Adipose tissue (tissue), 3 donors: ENCODE measurements around the gene CAPZB. TPM values are rescaled to one million over a fixed set of nuclear protein-coding genes. Genes with fewer than 3 reads are reported as not detected.
A peak's percentile ranks its signal among the peaks of the same experiment; 100 is the strongest.
"Not testable (repeated sequence)": the region's sequence is repeated elsewhere in the genome, so short reads cannot be mapped to it uniquely, and the experiment has no call there.

Source experiments
- H3K27ac ChIP-seq: one replicate; pipeline ENCODE4 v1.5.1; 2013; ENCODE audit warnings: low read depth, low read length
- WGBS, 3 donors: extraction: QIAGEN DNeasy Blood & Tissue Kit; methylation state at CpG; one replicate each; pipeline ENCODE4 v1.1.7; 2013; 5-methylcytosine and 5-hydroxymethylcytosine counted together
- polyA plus RNA-seq, 3 donors: library from polyadenylated mRNA; stranded (reverse); fragments of 200-250 nt; gene quantifications; one replicate each; pipeline ENCODE4 v1.2.3, GENCODE V29; 2013
- donor health status: healthy with polysubstance abuse.
- donor health status: Bipolar disorder and iron deficiency.
- donor health status: healthy.

CAPZB gene
- 100 to 1,000 TPM in 2 of 3 donors, 10 to 100 TPM in 1; 69.7 to 265 (median 214) TPM for polyA plus RNA-seq

DNA sequence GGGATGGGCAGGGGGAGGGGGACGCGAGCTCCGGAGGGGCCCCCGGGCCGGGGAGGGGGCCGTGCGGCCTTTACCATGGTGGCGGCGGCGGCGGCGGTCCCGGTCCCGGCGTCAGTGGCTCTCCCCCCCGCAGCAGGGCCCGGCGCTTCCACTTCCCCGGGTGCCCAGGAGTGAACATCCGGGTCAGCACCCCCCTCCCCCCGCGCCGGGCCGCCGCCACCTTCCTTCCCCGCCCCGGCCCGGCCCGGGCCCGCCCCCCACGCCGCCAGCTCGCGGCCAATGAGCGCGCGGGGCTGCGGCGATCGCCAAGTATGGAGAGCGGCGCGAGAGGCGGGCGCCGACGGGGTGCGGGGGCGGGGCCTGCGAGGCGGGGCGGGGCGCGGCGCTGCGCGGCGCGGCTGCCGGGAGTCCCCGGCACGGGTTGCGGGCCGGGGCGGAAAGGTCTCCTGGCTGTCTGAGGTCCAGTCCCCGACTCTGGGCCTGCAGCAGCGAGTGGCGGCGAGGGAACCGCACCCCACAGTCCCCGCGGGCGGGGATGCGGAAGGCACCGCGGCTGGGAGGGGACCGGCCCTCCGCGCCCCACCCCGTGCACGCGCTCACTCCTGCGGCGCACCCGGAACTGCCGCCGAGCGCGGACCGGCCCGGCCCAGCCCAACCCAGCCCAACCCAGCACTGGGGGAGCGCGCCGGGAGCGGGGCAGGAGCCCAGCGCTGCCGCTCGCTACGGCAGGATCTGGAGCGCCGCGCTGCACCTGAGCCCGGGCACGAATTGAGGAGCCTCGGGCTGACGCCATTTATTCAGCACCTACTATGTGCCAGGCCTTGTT lies at the start of gene CAPZB:
Gene CAPZB, minus strand, starts transcription at position 178 of the 826 bp plus-strand sequence. Its CDS starts 101 bp downstream, at position 77.
- 0 to 1% (median 1%) methylated on average over 69 to 105 of the region's 106 CpGs for WGBS, 3 donors
- peak within 1 kb of the TSS; percentile 91 for H3K27ac ChIP-seq

DNA sequence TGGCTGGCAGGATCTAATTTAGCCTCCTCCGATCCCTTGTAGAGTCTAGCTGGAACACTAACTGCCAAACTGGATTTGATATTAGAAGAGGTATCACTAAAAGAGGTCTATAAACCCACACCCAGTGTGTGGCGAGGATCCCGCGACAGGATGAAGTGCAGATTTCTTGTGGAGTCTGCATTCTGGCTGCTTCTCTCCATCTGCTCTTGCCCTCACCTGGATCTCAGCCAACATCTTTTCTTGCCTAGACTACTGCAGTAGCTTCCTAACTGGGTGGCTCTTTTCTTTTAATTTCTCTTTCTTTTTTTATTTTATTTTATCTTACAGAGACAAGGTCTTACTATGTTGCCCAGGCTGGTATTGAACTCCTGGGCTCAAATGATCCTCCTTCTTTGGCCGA lies 48.9 kb upstream of the CAPZB start:
- H3K27ac ChIP-seq, result no peak overlapping the region
- 84 to 94% (median 88%) methylated on average over 5 of the region's 5 CpGs for WGBS, 3 donors

DNA sequence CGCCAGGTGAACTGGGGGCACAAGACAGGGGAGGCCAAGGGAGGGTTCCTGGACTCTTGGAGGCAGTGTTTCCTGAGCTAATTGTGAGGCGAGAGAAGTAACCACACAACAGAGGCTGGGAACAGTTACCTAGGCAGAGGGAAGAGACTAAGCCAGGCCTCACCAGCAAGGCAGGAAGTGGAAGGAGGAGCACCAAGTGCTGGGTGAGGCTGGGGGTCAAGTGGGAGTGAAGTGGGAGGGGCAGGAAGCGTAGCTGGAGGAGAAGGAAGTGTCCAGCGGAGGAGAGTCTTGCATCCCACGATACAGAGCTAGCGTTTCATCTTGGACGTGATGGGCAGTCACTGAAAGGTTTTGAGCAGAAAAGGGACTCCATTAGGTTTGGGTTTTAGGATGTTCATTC lies 48.3 kb upstream of the CAPZB start:
- 51 to 74% (median 51%) methylated on average over 7 of the region's 7 CpGs for WGBS, 3 donors
- no peak overlapping the region for H3K27ac ChIP-seq

DNA sequence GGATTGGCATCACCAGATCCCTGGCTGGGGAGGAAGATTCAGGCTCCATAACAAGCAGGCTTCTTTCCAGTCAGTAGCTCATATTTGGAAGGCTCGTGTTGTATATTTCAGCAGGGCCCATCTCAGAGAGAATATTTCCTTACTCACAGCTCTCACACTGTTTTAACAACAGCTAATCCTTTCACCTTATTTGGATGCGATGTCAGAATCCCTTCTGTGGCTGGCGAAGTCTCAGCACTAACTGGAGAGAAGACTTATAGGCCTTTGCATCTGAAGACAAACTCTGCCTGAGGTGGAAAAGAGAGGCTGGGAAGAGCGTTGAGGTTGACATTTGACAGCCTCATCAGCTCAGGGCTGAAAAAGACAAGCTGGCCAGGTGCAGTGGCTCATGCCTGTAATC lies 47.2 kb upstream of the CAPZB start:
- H3K27ac ChIP-seq, result no peak overlapping the region

DNA sequence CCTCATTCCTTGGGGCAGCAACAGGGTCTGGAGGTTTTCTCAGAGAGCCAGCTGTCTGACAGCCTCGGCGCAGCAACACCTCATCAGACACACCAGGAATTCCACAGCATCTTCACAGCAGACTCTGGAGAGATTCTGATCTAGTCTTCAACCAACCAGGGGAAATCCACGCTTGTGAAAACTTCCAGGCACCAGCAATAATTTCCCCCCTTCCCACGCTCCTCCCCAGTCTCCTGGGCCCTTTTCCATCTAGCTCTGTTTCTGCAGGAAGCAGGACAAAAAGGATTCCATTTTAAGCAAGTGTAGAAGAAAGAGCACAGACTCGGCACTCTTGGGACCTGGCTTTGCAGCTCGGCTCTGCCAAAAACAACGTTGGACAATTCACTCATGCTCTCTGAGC lies 44.3 kb upstream of the CAPZB start:
- 47 to 69% (median 58%) methylated on average over 7 of the region's 7 CpGs for WGBS, 3 donors
- no peak overlapping the region for H3K27ac ChIP-seq

More for the DNA sequence above, 47.2 kb upstream of the CAPZB start:
- 94 to 96% (median 94%) methylated on average over 4 of the region's 4 CpGs for WGBS, 3 donors

DNA sequence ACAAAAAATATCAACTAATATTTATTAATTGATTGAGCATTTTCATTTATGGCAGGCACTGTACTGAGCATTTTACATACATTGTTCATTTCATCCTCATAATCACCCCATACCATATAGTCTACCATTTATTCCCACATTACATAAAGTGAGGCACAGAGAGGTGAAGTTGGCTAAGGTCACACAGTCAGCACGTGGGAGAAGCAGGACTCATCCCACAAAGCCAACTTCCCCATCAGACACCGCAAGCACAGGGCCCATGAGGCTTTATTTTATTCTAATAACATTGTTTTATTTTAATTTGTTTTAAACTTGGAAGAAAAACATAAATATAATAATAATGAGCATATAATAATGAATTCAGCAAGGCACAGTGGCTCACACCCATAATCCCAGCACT lies 43.1 kb upstream of the CAPZB start:
- 72 to 83% (median 72%) methylated on average over 2 of the region's 2 CpGs for WGBS, 3 donors
- H3K27ac ChIP-seq, result no peak overlapping the region

DNA sequence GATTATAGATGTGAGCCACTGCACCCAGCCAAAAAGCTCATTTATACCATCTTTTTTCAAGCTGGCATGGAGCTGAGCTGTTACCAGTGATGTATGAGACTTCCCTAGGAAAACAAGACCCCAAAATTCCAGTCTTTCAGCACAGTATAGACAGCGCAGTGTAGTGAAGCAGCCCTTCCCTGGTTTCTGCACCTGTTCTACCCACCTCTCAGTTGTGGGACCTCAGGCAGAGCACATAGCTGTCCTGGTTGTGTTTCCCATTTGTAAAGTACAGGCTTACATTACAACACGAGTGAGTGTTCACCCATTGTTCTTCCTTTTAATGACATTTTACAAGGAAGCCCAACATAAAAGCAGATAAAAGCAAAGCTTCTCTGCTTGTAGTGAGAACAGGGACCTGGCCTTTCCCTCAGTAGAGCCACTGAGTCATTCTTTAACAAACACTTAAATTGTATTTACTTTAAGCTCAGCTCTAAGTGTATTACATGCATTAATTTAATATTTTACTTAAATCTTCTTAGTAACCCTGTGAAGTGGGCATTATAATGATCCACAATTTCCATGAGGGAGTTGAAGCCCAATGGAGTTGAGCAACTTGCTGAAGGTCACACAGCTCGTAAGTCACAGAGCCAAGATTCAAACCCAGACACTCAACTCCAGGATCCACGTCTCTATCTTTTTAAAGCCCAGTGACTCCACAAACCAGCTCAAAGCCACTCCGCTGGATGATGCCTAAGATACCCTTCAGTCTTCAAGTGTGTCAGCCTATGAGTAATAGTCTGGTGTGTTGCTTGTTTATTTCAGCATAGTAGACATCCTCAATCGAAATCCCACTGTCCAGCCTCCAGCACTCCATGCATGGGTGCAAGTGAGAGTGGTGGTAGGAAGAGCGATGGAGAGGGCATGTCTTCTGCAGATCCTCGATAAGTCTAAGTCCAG lies 40.5 kb upstream of the CAPZB start:
- no peak overlapping the region for H3K27ac ChIP-seq

DNA sequence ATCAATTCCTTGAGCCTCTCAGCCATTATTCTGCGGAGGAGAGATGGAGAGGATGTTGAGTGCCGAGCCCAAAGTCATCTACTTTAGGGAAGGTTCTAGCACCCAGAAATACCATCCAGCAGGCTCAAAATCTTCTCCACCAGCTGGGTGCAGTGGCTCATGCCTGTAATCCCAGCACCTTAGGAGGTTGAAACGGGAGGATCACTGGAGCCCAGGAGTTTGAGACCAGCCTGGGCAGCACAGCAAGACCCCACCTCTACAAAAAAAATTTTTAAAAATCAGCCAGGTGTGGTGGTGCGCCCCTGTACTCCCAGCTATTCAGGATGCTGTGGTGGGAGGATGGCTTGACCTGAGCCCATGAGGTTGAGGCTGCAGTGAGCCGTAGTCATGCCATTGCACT lies 39.5 kb upstream of the CAPZB start:
- H3K27ac ChIP-seq, result no peak overlapping the region
- 94 to 95% (median 94%) methylated on average over 5 of the region's 5 CpGs for WGBS, 3 donors

More for the DNA sequence above, 40.5 kb upstream of the CAPZB start:
- WGBS, 3 donors, result 84 to 91% (median 87%) methylated on average over 8 of the region's 8 CpGs

DNA sequence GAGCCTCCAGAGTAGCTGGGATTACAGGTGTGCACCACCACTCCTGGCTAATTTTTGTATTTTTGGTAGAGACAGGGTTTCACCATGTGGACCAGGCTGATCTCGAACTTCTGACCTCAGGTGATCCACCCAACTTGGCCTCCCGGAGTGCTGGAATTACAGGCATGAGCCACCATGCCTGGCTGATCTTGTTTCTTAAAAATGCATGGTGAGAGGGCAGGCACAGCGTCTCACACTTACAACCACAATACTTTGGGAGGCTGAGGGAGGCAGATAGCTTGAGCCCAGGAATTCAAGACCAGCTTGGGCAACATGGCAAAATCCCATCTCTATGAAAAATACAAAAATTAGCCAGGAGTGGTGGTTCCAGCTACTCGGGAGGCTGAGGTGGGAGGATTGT lies 37.2 kb upstream of the CAPZB start:
- not testable (repeated sequence) for H3K27ac ChIP-seq
- 85 to 93% (median 93%) methylated on average over 4 of the region's 4 CpGs for WGBS, 3 donors

DNA sequence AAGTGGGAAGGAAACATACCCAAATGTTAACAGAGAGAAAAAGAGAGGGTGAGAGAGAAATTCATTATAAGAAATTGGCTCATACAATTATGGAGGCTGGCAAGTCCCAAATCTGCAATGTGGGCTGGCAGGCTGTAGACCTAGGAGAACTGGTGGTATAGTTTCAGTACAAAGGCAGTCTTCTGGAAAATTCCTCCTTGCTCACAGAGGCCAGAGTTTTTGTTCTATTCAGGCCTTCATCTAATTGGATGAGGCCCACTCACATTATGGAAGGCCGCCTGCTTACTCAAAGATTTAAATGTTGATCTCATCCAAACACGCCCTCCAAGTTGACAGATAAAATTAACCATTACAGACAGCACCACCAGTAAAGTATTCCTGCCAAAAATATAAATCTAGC lies 36.1 kb upstream of the CAPZB start:
- 88 to 91% (median 91%) methylated on average over 2 of the region's 2 CpGs for WGBS, 3 donors
- H3K27ac ChIP-seq, result no peak overlapping the region

DNA sequence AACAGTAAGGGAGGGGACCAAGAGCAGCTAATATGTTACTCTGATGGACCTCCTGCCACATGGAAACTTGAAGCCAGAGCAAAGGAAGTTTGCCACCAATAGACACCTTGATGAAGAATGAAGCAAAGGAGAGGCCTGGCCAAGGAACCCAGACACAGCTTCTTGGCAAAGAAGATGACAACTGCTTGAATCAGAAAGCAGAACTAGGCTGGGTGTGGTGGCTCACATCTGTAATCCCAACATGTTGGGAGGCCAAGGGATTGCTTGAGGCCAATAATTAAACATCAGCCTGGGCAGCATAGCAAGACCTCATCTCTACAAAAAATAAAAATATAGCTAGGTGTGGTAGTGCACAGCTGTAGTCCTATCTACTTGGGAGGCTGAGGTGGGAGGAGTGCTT lies 31.7 kb upstream of the CAPZB start:
- no peak overlapping the region for H3K27ac ChIP-seq

DNA sequence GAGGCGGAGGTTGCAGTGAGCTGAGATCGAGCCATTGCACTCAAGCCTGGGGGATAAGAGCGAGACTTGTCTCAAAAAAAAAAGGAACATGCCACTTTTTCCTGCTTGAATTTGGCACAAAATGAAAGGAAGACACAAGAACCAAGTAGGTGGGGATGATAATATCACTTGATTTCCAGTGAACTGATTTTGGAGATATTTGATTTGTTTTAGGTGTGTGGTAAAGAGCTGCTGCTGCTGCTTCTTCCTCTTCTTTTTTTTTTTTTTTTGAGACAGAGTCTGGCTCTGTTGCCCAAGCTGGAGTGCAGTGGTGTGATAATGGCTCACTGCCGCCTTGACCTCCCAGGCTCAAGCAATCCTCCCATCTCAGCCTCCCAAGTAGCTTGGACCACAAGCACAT lies 29.9 kb upstream of the CAPZB start:
- 93 to 98% (median 95%) methylated on average over 4 of the region's 4 CpGs for WGBS, 3 donors

DNA sequence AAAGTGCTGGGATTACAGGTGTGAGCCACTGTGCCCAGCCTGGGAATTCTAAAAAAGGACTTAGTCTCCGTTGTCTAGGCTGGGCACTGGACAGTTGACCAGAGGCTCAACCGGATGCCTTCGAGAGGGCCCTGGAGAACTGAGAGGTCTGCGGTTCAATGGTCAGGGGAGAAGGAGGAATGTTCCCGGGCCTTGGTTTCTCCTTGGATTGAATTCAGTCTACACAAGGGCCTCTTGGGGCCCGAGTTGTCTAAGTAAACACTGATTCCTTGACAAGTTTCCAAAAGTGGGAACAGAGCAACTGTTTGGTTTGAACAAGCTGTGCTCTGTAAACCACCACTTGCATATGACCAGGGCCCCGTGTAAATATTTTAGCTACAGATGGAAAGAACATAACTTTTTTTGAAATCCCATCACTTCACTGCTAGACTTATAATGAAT lies 29.1 kb upstream of the CAPZB start:
- H3K27ac ChIP-seq, result no peak overlapping the region
- 63 to 73% (median 66%) methylated on average over 7 of the region's 7 CpGs for WGBS, 3 donors

More for the DNA sequence above, 29.9 kb upstream of the CAPZB start:
- no peak overlapping the region for H3K27ac ChIP-seq

DNA sequence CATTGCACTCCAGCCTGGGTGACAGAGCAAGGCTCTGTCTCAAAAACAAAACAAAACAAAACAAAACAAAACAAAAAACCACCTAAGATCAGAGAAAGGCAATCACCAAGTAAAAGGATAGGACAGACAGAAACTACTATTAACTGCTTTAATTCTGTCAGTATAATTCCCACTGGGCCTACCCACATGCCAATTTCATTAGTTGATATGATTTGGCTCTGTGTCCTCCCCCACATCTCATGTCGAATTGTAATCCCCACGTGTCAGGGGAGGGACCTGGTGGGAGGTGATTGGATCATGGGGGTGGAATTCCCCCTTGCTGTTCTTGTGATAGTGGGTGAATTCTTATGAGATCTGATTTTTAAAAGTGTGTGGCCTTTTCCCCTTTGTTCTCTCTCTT lies 27.2 kb upstream of the CAPZB start:
- no peak overlapping the region for H3K27ac ChIP-seq

DNA sequence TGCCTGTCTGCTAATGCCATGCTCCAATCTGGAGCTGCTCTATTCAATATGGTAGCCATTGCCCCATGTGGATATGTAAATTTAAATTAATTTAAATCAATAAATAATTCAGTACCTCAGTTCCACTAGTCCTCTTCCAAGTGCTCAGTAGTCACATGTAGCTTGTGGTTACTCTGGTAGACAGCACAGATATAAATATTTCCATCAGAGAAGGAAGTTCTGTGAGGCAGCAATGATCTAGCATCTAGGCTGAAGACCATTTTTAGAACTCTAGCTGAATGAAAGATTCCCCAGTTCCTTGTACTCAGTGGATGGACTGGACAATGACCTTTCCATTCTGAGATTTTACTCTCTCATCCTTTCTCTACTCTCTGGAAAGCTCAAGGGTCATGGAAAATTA lies 25.8 kb upstream of the CAPZB start:
- no peak overlapping the region for H3K27ac ChIP-seq

More for the DNA sequence above, 27.2 kb upstream of the CAPZB start:
- 27 to 43% (median 41%) methylated on average over 2 of the region's 2 CpGs for WGBS, 3 donors

DNA sequence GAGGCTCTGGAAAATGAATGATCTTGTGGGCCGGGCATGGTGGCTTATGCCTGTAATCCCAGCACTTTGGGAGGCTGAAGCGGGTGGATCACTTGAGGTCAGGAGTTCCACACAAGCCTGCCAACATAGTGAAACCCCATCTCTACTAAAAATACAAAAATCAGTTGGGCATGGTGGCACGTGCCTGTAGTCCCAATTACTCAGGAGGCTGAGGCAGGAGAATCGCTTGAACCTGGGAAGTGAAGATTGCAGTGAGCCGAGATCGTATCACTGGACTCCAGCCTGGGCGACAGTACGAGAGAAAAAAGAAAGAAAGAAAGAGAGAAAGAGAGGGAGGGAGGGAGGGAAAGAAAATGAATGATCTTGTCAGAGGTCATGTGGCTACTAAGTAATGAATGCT lies 24.3 kb upstream of the CAPZB start:
- not testable (repeated sequence) for H3K27ac ChIP-seq
- WGBS, 3 donors, result 69 to 94% (median 91%) methylated on average over 8 of the region's 8 CpGs

DNA sequence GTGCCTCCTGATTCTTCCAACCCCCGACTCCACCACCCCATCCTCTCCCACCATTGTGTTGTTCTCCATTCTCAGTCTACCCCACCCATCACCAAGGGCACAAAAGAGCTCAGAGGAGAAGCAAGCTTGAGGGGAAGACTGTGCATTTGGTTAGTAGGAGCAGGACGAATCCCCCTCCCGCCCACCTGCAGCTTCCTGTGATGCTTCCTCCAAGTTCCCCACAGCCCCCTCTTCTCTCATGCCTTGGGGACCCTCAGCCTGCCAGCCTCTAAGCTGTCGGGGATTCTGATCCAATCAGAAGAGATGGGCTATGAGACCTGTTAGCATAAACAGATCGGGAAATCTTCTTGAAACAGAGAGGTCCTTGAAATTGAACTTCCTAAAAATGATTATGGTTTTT lies 22.2 kb upstream of the CAPZB start:
- H3K27ac ChIP-seq, result no peak overlapping the region
- 66 to 82% (median 70%) methylated on average over 5 of the region's 5 CpGs for WGBS, 3 donors

DNA sequence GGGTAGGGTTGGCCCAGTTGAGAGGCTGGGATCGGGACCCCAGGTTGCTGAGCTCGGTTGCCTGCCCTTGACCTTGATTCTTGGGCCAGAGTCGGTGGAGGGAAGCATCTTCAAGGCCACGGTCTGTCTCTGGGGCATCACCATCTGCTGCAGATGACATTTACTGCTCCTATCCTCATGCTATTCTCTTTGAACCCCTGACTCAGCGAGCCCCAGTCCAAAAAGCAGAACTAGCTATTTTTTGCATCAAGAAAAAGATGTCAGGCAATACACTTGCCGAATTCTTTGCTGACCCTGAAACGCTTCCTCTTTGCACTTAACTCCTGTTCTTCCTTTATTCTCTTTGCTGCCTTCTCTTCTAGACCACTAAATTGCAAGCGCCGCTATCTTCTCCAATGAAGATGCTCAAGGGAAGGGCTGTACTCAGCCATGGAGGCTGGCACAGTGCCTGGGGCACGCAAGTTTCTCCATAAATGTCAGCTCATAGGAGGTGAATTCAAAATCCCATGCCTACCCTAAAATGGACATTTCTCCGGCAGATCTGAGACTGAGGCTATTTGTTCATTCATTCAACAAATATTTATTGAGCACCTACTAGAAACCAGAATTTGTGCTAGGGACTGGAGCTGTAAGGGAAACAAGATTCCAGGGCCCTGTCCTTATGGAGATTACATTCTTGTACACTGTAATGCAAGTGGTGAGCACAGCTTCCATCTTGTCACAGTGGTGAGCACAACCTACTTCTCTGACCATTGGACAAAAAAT lies 20.5 kb upstream of the CAPZB start:
- 36 to 57% (median 38%) methylated on average over 11 of the region's 11 CpGs for WGBS, 3 donors
- H3K27ac ChIP-seq, result peak overlapping the region; percentile 30
